Limb (tissue), 2 donors: Measurements from ENCODE around the gene SNAPC5.

Source experiments
- DNase-seq, 2 donors: peaks; one replicate each; pipeline ENCODE4 v3.0.0-alpha.2; 2016; ENCODE audit errors: extremely low spot score in 2 of 2

The SNAPC5 gene

DNA sequence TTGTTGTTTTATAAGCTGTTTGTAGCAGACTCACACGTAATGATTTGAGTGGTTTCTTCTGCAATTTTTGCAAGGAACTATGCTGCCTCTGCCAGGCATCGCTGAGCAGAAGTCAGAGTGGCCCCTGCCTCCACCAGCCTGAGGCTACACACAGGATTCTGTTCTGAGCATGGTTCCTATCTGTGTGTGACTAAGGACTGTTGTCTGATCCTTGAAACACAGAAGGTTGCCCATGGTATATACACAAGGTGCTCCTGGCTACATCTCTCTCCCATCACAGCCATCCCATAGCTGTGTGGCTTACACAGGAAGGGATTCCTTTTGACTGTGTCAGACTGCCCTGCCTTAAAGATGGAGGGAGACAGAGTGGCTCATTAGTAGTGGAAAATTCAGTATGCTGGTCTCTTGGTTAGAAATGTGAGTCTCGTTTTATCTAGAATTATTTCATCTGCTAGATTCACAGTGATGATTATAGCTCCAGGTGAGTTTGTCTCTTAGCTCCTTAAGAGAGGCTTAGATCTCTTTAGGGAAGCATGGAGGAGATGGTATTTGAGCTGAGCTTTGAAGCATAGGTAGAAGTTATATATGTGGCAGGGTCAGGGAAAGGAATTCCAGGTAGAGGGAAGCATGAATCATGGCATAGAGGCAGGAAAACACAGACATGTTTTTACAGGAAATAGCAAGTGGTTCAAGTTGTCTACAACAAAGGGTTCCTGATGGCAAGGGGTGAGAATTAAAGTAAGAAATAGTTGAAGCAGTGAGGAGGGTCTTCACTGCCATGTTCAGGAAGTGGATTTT lies 37.5 kb downstream of the SNAPC5 start:
- DNase-seq, result no peak

GRCh38 chr15:66456211-66456610 lies 41.4 kb downstream of the SNAPC5 start:
- no peak for DNase-seq

- DNase-seq, result no peak
These were observed 43.4 kb downstream of the SNAPC5 start for GRCh38 chr15:66454143-66454542.

DNA sequence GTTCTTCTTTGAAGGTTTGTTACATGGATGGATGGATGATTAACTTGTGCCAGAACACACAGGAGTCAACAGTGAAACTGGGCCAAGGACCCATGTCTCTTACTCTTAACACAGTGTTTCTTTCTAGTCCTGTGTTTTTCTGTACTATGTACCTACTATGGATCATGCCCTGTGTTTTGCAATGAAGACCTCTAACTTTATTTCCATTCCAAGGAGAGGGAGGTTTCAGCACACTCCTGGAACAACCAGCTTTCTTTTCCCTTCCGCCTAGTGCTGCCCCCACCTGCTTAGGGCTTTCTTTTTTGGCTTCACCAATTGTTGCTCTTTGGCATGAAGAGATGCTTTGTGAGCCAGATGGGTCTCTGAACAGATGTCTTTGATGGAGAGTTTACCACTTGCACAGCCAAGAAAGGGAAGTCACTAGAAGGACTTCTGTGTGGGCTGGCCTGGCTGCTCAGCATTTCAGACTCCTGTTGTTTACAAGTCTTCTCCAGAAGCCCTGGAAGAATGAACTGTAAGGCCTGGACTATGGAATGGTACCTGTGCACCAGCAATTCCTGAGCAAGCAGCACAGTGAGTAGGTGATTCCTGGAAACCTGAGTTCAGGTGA lies 44.5 kb downstream of the SNAPC5 start:
- peak in 1 of 2 donors; percentile 30 for DNase-seq

DNA sequence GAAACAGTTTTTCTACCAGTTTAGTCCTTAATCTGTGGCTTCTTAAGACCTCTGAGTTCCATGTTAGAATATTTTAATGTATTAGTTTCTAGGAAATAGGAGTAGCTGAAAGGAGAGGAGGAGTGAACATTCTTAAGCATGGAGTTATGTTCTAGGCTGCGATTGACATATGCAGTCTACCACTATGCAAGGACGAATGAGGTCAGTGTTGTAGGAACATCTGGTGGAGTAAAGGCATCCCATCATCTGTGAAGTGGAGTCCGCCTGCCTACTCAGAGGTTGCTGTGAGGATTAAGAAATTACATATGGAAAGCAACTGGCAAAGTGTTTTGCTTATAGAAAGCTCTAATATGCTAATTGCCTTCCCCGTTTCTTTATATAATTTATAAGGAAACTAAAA lies 45.1 kb downstream of the SNAPC5 start:
- no peak for DNase-seq
